Stimulated activated CD4-positive, alpha-beta T cell treated with anti-CD3 and anti-CD28 coated beads, Interleukin-15, amount 100 ng/mL, for 48 hours (primary cell): ENCODE data around the gene C1QTNF3.
"Not testable (repeated sequence)": the region's sequence is repeated elsewhere in the genome, so short reads cannot be mapped to it uniquely, and the experiment has no call there.

Experiments
- DNase-seq, 2 donors: peaks; one replicate each; pipeline ENCODE4 v3.0.0-alpha.2; 2020; ENCODE audit warnings: low read depth in 2 of 2

The C1QTNF3 gene

GRCh38 chr5:34051374-34051980 is 8.5 kb upstream of the C1QTNF3 start:
- no peak for DNase-seq

- no peak for DNase-seq
Measured at GRCh38 chr5:34047774-34048572, 5.0 kb upstream of the C1QTNF3 start.

- no peak for DNase-seq
Measured at GRCh38 chr5:34047143-34047542, 4.1 kb upstream of the C1QTNF3 start.

DNA sequence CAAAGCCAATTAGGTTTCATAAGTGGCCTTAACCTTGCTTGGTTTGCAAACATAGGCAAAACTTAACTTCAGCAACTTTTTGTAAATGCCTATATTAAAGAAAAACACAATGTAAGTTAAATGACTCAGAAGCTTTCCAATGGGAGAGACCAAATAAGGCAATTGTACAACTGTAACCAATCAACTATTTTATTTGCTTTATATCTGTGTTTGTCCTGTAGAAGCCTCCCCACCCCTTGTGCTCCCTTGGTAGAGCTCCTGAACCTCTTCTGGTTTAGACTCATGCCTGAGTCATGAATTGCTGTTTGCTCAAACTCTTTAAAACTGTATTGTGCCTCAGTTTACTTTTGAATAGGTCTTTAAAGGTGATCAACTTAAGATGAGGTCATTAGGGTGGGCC is 3.0 kb upstream of the C1QTNF3 start:
- DNase-seq, result no peak

GRCh38 chr5:34045023-34045422 is 2.0 kb upstream of the C1QTNF3 start:
- DNase-seq, result no peak

DNA sequence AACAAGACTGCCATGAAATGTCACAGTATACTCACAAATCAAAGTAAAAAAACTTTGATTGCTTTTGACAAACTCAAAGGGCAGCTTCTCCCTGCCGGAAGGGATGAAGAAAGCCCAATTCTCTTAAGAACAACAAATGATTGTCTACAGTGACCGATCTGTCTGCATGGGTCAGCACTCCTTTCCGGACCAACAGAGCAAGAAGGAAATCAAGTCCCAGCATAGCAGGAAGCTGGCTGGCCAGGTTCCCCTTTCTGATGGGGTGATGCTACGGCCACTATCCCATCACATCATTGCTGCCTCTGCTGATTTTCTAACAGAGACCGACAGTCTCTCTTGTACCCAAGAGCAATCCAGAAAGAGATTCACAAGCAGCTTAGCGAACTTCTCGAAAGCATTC is 692 bp downstream of the C1QTNF3 start:
- no peak for DNase-seq

- no peak for DNase-seq
Measured at GRCh38 chr5:34041247-34041972, 1.6 kb downstream of the C1QTNF3 start.

DNA sequence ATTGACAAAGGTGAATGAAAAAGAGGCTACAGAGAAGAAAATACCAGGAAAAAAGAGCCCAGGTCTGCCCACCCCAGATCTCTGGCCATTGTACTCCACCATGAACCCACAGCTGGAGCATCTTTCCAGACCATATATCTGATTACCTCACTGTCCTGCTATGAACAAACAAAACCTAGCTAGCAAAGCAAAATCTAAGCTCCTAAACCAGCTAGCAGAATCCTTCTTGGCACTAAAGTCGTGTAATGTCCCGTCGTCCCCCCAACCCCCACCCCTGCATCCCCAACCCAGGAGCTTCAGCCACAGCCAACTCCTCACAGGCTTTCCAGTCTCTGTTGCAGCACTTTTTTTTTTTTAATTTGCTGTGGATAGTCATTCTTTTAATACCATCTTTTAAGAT is 2.5 kb downstream of the C1QTNF3 start:
- no peak for DNase-seq

- DNase-seq, result no peak
Measured at GRCh38 chr5:34039398-34040157, 3.4 kb downstream of the C1QTNF3 start.

GRCh38 chr5:34038838-34039237 is 4.2 kb downstream of the C1QTNF3 start:
- DNase-seq, result no peak

DNA sequence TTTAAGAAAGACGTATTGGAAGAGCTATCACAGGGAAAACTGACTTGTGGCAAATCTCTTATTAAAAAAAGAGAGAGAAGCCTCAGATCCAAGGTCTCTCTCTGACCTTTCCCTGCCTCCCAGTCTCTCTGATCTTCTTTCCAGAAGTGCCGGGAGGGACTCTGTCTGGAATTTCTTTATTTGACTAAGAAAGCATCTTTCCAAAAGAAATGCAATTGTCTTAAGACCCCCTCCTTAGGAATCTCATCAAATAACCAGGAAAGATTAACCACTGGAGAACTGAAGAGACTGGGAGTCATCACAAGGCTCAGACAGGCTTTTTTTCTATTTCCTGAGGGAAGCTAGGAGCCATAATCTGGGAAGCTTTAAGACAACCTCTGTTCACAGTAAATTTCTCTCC is 4.6 kb downstream of the C1QTNF3 start:
- DNase-seq, result no peak

- no peak for DNase-seq
Measured at GRCh38 chr5:34037726-34038125, 5.3 kb downstream of the C1QTNF3 start.

DNA sequence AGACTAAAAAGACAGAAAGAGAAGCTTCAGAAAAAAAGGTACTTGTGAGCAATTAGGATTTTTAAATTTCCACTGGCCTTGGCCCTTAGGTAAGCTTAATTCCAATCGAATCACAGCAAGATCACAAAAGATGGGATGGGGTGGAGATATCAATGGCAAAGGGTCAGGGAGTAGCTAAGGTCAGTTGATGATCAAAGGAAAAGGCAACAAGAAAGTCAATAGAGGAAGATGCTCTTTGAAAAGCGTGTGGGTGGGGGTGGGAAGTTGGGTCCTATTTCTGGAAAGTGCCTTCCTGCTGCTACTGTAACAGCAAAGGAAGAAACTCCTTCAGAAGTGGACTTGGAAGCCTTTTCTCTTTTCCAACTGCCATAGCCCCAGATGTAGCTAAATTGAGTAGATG is 7.3 kb downstream of the C1QTNF3 start:
- DNase-seq, result no peak

DNA sequence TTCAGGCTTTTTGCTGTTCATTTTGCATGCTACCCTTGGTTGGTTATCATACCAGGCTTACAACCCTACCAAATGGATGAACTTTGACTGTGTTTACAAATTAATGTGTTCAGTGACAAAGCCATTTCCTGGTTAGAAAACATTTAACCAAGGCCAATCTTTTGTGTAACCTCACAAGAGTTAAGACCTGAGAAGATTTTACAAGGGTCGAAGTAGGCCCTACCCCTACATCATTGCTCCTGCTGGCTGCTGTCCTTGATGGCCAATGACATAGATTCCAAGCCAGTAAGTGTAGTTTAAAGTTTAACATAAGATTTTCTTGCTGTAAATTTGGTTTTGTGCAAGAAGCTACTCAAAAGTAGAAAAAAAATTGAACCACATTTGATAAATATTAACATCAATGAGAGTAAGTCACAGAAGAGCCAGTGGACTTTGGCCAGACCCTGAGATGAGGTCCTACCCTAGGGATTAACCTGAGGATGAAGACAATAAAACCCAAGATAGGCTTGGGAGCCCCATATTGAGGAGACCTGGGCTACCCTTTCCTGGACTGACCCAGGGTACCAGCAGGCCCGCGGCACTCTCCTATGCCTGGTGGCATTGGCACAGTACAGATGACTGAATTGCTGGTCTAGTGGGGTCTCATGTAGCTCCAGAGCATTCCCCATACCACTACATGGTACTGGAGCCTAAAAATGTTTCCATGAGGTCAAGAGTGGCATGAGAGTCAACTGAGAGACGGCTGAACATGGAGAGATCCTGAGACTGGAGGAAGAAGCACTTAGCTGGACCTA is 8.3 kb downstream of the C1QTNF3 start:
- DNase-seq, result no peak

- no peak for DNase-seq
Measured at GRCh38 chr5:34031966-34032365, 11.0 kb downstream of the C1QTNF3 start.

- DNase-seq, result no peak
Measured at GRCh38 chr5:34031117-34031516, 11.9 kb downstream of the C1QTNF3 start.

DNA sequence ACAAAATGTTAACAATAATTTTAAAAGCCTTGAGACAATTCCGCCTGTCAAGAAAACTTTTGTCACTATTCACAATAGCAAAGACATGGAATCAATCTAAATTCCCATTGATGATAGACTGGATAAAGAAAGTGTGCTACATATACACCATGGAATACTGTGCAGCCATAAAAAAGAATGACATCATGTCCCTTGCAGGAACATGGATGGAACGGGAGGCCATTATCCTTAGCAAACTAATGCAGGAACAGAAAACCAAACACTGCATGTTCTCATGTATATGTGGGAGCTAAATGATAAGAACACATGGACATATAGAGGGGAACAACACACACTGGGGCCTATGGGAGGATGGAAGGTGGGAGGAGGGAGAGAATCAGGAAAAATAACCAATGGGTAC is 12.4 kb downstream of the C1QTNF3 start:
- DNase-seq, result not testable (repeated sequence)

DNA sequence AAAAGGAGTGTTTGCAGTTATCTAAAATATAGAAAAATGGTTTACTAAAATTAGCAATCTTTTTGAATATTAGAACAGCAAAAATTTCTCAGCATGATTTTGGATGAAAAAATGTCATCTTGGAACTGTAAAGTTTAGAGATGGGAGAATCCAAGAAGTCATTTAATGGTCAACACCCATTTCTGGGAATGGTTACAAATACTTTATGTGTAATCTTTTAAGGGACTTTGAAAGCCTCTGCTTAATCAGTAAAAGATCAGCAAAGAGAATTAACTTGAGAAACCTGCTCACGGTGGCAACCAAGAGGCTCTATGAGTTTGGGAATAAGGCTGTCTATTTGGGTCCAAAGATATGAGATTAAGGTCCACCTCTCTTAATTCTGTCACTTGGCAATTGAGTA is 13.0 kb downstream of the C1QTNF3 start:
- DNase-seq, result no peak

DNA sequence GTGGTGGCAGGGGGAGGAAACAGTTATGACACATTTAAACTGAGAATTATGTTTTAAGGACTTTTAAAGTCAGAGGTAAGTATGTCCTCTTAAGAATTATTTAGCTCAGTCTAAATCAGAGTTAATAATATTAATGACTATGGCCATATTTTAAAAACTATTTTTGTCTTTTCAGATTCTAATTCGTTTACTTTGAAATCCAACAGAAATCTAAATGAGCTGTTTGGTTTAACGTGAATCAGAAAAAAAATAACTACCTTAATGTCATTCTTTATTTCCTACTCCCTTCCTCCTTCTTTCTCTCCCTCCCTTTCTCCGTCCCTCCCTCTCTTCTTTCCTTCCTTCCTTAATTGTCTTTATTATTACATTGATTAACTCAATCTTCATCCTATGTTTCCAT is 14.7 kb downstream of the C1QTNF3 start:
- DNase-seq, result no peak

GRCh38 chr5:34026089-34026761 is 16.8 kb downstream of the C1QTNF3 start:
- DNase-seq, result no peak
